Kidney capillary endothelial cell (primary cell): Measurements from ENCODE around the gene CPEB3.
A peak's percentile ranks its signal among the peaks of the same experiment; 100 is the strongest.

Source experiments
- DNase-seq: peaks from one replicate; pipeline ENCODE4 v3.0.0-alpha.2; 2018; ENCODE audit warnings: low spot score

Gene CPEB3

GRCh38 chr10:92213049-92213448 lies 77.8 kb downstream of the CPEB3 start:
- no peak for DNase-seq

DNA sequence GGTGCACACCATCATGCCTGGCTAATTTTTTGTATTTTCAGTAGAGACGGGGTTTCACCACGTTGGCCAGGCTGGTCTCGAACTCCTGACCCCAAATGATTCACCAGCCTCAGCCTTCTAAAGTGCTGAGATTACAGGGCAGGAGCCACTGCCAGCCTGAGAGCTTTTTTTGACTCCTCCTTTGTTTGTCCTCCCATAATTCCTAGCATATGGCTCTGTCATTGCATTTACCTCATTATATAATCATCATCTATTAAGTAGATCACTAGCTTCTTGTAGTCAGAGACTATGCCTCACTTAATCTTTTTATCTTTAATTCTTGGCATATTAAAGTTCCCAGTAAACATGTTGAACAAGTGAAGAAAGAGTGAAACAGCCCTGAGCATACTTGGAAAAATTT lies 82.1 kb downstream of the CPEB3 start:
- DNase-seq = no peak

DNA sequence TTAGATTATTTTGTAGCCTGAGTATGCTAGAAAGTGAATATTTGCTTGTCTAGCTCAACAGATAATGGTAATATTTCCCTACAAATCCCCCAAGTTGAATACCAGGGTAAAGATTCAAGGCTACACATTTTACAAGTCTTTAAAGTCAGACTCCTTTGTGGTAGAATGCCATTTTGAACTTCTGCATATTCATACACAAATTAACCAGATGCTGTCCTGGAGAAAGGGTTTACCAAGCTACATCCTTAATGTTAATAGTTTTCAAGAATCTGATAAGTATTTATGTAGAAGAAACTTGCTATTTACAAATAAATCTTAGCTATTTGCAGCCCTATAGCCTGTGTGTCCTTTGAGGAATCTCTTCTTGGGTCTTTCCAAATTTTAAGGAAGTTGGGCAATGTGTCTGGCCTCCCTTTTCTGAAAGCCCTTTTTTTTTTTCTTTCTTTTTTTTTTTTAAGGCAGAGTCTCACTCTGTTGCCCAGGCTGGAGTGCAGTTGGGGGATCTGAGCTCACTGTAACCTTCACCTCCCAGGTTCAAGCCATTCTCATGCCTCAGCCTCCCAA lies 82.6 kb downstream of the CPEB3 start:
- DNase-seq = no peak

- no peak for DNase-seq
These were observed 83.8 kb downstream of the CPEB3 start for GRCh38 chr10:92207061-92207460.

DNA sequence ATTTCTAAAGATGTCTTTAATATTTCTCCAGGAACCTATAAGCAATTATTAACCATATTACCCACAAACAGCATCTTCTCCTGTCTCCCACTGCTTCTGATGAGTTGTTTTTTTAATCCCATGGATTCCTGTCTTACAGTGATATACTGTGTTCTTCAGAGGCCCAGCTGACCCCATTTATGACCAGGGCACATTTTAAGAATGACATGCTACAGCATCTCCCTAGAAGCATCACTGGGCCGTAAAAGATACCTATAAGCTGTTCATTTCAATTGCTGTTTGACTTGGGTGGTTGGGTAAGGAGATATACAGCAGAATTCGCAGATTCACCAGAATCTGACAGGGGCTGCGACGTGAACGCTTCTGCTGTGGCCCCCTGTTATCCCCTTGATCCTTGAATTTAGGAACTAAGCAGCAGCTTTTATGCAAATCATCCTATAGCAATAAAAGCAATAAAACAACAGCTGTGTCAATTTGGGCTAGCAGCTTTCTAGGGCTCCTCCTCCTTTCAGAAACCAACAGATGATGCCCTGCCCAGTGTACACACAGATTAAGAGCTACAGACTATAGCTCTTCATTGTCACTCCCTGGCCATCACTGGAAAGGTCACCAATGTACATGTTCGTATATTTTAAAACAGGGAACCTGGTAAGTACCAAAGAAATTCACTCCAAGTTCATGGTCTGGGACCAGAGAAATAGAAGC lies 86.8 kb downstream of the CPEB3 start:
- DNase-seq = no peak

DNA sequence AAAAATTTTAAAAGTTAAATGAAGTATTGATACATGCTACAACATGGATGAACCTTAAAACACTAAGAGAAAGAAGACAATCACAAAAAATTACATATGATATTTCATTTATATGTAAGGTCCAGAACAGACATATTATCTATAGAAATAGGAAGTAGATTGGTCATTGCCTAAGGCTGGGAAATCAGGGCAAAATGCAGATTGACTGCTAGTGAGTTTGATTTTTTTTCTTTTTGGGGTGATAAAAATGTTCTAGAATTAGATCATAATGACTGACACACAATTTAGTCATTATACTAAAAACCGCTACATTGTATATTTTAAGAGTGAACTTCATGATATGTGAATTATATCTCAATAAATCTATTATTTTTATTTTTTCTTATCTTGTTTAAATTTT lies 88.3 kb downstream of the CPEB3 start:
- no peak for DNase-seq

GRCh38 chr10:92200564-92200963 lies 90.3 kb downstream of the CPEB3 start:
- DNase-seq = no peak

DNA sequence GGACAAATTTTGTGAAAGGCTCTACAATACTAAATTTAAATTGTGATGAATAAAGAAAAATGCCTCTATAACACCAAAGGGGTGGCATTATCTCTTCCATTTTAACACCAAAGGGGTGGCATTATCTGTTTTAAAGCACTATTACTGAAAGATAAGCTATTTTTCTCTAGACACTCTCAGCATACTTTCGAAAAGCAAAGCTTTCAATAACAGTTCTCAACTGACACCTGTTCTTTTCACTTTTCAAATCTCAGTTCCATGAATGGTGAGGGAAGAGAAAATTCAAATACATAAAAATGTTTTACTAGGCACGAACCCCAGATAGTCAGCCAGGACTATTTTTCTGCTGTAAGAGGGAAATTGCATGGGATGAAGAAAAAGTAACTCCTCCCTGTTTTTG lies 103.8 kb downstream of the CPEB3 start:
- no peak for DNase-seq

DNA sequence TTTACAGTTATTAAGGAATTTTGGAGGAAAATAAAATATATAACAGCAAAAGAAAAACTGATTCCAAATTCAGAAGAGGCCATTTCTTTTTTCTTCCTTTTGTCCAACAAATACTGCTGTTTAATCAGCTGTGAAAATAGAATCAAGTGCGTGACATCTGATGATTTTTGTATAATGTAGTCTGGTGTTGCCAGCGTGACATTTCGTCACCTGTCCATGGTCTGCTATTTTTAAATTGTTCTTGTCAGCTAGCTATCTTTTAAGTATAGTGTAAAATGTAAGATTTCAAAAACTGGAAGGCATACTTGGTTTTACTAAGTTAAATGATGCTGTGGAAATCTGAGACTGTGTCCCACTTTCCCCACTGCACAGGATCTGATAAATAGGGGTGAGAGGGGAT lies 105.9 kb downstream of the CPEB3 start:
- no peak for DNase-seq

- DNase-seq = no peak
These were observed 107.7 kb downstream of the CPEB3 start for GRCh38 chr10:92183199-92183598.

GRCh38 chr10:92181575-92181974 lies 109.3 kb downstream of the CPEB3 start:
- DNase-seq = peak; percentile 21

DNA sequence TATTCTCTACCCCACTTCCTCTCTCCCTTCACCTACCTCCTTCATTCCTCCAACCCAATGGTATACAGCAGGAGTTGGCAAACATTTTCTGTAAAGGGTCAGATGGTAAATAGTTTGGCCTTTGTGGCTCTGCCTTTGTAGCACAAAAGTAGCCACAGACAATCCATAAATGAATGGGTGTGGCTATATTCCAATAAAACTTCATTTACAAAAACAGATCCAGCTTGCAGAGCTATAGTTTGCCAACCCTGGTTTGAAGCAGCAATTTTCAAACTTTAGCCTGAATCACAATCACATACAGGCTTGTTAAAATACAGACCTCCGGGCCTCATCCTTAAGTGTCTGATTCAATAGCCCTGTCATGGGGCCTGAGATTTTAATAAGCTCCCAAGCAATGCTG lies 110.5 kb downstream of the CPEB3 start:
- no peak for DNase-seq

DNA sequence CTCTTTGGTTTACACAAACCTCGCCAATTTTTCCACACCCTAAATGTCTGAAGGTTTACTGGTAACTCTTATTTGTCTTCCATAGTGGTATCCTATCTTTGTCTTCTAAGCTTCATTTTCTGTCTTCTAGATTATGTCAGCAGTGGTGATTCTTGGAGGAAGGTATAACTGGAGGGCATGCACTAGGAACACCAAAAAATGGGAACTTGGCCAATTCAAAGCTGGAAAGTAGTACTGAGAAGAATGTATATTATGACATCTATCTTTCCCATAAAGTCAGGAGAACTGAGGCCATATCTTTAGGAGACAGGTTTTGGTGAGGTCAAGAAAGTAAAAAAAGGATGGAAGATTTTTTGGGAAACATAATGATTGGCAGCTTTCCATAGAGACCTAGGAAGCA lies 113.3 kb downstream of the CPEB3 start:
- DNase-seq = no peak

DNA sequence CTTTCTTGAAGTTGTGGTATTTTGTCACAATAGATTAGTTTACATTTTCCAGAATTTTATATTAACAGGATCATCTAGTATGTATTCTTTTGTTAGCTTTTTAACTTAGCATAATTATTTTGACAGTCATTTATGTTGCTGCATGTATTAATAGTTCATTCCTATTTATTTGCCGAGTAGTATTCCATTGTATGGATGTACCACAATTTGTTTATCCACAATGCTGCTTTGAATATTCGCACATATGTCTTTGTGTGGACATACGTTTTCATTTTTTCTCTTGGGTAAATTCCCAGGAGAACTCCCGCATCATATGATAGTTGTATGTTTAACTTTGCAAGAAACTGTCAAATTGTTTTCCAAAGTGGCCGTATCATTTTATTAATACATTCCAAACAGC lies 115.7 kb downstream of the CPEB3 start:
- DNase-seq = no peak

DNA sequence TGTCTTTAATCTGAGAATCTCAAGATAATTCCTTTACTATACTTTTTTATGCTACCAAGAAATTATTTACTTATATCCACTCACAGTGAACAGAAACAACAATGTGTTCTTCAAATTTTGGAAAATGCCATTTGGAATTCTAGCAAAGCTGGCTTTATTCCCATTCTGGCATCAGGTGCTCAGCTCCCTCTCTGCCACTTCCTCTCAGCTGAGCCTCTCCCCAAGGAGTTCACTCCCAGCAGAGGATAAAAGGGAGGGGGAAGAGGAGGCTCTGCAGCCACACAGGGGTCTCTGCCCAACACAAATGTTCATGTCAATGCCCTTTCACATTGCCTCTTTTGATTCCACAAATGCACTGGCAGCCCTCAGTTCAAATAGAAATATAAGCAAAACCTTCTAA lies 116.9 kb downstream of the CPEB3 start:
- no peak for DNase-seq

DNA sequence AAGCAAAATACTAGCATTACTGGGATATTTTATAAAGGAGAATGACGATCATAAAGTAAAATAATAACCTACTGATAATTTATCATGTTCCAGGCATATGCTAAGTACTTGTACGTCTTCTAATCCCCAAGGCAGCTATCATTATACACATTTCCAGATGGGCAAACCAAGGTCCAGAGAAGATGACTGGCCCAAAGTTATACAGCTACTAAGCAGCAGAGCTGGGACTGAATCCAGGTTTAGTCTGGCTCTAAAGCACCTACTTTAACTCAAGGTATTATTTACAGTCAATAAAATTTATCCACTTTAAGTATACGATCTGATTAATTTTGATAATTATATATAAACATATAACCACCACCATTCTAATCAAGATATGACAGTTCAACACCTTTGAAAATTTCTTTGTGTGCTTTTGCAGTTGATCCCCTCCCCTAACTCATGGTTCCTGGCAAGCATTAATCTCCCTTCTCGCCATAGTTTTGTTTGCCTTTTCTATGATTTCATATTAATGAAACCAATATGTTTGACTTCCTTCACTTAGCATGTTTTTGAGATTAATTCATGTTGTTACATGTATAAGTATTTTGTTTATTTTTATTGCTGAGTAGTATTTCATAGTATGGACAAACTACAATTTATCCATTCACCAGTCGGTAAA lies 126.7 kb downstream of the CPEB3 start:
- no peak for DNase-seq

GRCh38 chr10:92162541-92162940 lies 128.3 kb downstream of the CPEB3 start:
- no peak for DNase-seq

- no peak for DNase-seq
These were observed 133.8 kb downstream of the CPEB3 start for GRCh38 chr10:92156874-92157773.

- no peak for DNase-seq
These were observed 140.1 kb downstream of the CPEB3 start for GRCh38 chr10:92150823-92151222.

DNA sequence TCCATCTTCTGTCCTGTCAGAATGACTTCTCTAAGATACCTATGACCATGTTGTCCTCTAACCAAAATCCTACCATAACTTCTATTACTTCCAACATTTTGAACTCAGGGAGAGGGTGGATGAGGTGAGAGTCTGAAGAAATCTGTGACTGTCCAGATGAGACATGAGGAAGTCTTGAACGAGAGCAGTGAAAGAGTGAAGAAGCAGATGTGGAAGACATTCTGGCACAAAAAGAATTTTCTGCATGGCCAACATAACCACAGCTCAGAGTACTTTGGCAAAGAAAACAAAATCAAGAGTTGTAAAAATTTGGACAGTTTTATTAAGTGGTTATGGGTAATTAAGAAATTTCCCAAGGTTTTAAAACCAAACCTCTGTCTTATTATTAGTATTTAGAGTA lies 141.6 kb downstream of the CPEB3 start:
- DNase-seq = no peak

GRCh38 chr10:92146781-92147180 lies 144.1 kb downstream of the CPEB3 start:
- no peak for DNase-seq

- DNase-seq = peak; percentile 14
These were observed 144.8 kb downstream of the CPEB3 start for GRCh38 chr10:92146107-92146506.

- DNase-seq = no peak
These were observed 147.9 kb downstream of the CPEB3 start for GRCh38 chr10:92142949-92143348.
